H1 (cell line): ENCODE measurements around the gene ARID1B. TPM values are rescaled to one million over a fixed set of nuclear protein-coding genes. Genes with fewer than 3 reads are reported as not detected.
A peak's percentile ranks its signal among the peaks of the same experiment; 100 is the strongest.

Experiments used
- CTCF ChIA-PET: fragments of 300-600 bp; sonication (Branson Sonifier 250); formaldehyde crosslinking; loops from one replicate; lab custom pipeline; 2021; ENCODE audit not compliant: partially characterized antibody; lab: Charles Lee
- POLR2A ChIA-PET: fragments of 300-600 bp; sonication (Branson Sonifier 250); formaldehyde crosslinking; loops from one replicate; lab custom pipeline; 2021; ENCODE audit warnings: inconsistent platforms; ENCODE audit not compliant: partially characterized antibody; lab: Charles Lee
- DNase-seq, 2 experiments: peaks; one replicate each; pipeline versions ENCODE4 v3.0.0 to v3.0.0-alpha.2; 2010 to 2022; ENCODE audit warnings: low spot score in 2 of 2, low read depth in 1 of 2, mixed read lengths in 1 of 2
- FAIRE-seq: peaks from 2 replicates; lab custom pipeline; 2011; peaks lifted over from hg19 to GRCh38; lab: Jason Lieb, UNC
- H2AFZ ChIP-seq: 2 replicates; pipeline ENCODE4 v1.8.1; 2012; ENCODE audit warnings: low read length, inconsistent platforms
- H2AK5ac ChIP-seq: 2 replicates; pipeline ENCODE4 v1.6.1; 2013; ENCODE audit warnings: low read depth, low read length
- H2BK120ac ChIP-seq: replicated peaks from 2 replicates; pipeline ENCODE3; 2013; ENCODE audit warnings: low read depth, low read length, inconsistent platforms
- H2BK12ac ChIP-seq: 2 replicates; pipeline ENCODE4 v1.6.1; 2013; ENCODE audit warnings: low read depth, low read length
- H2BK15ac ChIP-seq: 2 replicates; pipeline ENCODE4 v1.6.1; 2013; ENCODE audit warnings: low read length
- H2BK20ac ChIP-seq: 2 replicates; pipeline ENCODE4 v1.6.1; 2013; ENCODE audit warnings: low read length
- H2BK5ac ChIP-seq: 2 replicates; pipeline ENCODE4 v1.6.1; 2013; ENCODE audit warnings: low read depth, low read length
- H3K14ac ChIP-seq: 2 replicates; pipeline ENCODE4 v1.6.1; 2013; ENCODE audit warnings: inconsistent platforms; ENCODE audit not compliant: insufficient read length
- H3K18ac ChIP-seq: 2 replicates; pipeline ENCODE4 v1.6.1; 2013; ENCODE audit warnings: low read length; ENCODE audit errors: extremely low read depth
- H3K23ac ChIP-seq: 2 replicates; pipeline ENCODE4 v1.6.1; 2013; ENCODE audit warnings: inconsistent platforms; ENCODE audit not compliant: insufficient read length
- H3K23me2 ChIP-seq: 2 replicates; pipeline ENCODE4 v1.6.1; 2013; ENCODE audit warnings: low read depth, low read length
- H3K27ac ChIP-seq: 2 replicates; pipeline ENCODE4 v1.6.1; 2011; ENCODE audit warnings: low read depth, low read length, inconsistent platforms
- H3K27me3 ChIP-seq, 4 experiments: replicated peaks in 1 of 4; 1 replicate in 1 of 4; 2 replicates in 3 of 4; pipeline versions ENCODE4 v1.6.1 to v1.8.1; 2011 to 2013; ENCODE audit warnings: low read length in 3 of 4, mild to moderate bottlenecking in 3 of 4, inconsistent platforms in 2 of 4, mixed read lengths in 2 of 4, moderate library complexity in 1 of 4; ENCODE audit not compliant: control insufficient read depth in 3 of 4, insufficient read depth in 3 of 4; ENCODE audit errors: extremely low read depth in 1 of 4
- H3K36me3 ChIP-seq, 4 experiments: 2 replicates each; pipeline versions ENCODE4 v1.6.1 to v1.8.1; 2011 to 2013; ENCODE audit warnings: mild to moderate bottlenecking in 4 of 4, low read length in 3 of 4, moderate library complexity in 2 of 4, control low read depth in 1 of 4, inconsistent platforms in 1 of 4; ENCODE audit not compliant: insufficient read depth in 4 of 4, control insufficient read depth in 2 of 4
- H3K4ac ChIP-seq: replicated peaks from 2 replicates; pipeline ENCODE3; 2013; ENCODE audit warnings: low read length, low read depth, mixed read lengths, inconsistent platforms; ENCODE audit not compliant: insufficient read length
- H3K4me1 ChIP-seq, 4 experiments: replicated peaks in 1 of 4; 1 replicate in 1 of 4; 2 replicates in 3 of 4; pipeline versions ENCODE4 v1.6.1 to v1.8.1; 2011 to 2013; ENCODE audit warnings: low read length in 3 of 4, inconsistent platforms in 2 of 4, mixed read lengths in 1 of 4; ENCODE audit not compliant: insufficient read depth in 4 of 4, control insufficient read depth in 3 of 4
- H3K4me2 ChIP-seq, 2 experiments: 2 replicates each; pipeline versions ENCODE4 v1.6.1 to v1.8.1; 2011 to 2013; ENCODE audit warnings: low read depth in 2 of 2, low read length in 2 of 2, control low read depth in 1 of 2, inconsistent platforms in 1 of 2, mild to moderate bottlenecking in 1 of 2; ENCODE audit not compliant: insufficient read depth in 1 of 2
- H3K4me3 ChIP-seq, 4 experiments: fragments of 200-600, 300-600 bp in 1 of 4; sonication (generic), shearing (Covaris generic), sonication (Bioruptor Twin) in 1 of 4; 2 replicates each; pipeline versions ENCODE4 v1.5.1 to v1.8.1; 2011 to 2016; ENCODE audit warnings: low read length in 4 of 4, low read depth in 3 of 4, control low read depth in 2 of 4, inconsistent platforms in 2 of 4, mild to moderate bottlenecking in 2 of 4, mixed read lengths in 1 of 4, moderate library complexity in 1 of 4; ENCODE audit not compliant: insufficient read depth in 2 of 4; ENCODE audit errors: extremely low read depth in 1 of 4
- H3K56ac ChIP-seq: replicated peaks from 2 replicates; pipeline ENCODE3; 2013; ENCODE audit warnings: low read depth, mild to moderate bottlenecking, mixed read lengths, low read length, inconsistent platforms; ENCODE audit not compliant: insufficient read length
- H3K79me1 ChIP-seq: 2 replicates; pipeline ENCODE4 v1.6.1; 2013; ENCODE audit warnings: low read depth, low read length, control low read depth
- H3K79me2 ChIP-seq, 2 experiments: 2 replicates each; pipeline versions ENCODE4 v1.6.1 to v1.8.1; 2012 to 2013; ENCODE audit warnings: low read length in 2 of 2, mild to moderate bottlenecking in 2 of 2, inconsistent platforms in 1 of 2; ENCODE audit not compliant: insufficient read depth in 2 of 2, control insufficient read depth in 1 of 2
- H3K9ac ChIP-seq, 4 experiments: replicated peaks in 1 of 4; 1 replicate in 1 of 4; 2 replicates in 3 of 4; pipeline versions ENCODE4 v1.6.1 to v1.8.1; 2011 to 2013; ENCODE audit warnings: low read depth in 3 of 4, low read length in 3 of 4, control low read depth in 2 of 4, mild to moderate bottlenecking in 2 of 4, moderate library complexity in 2 of 4, inconsistent platforms in 1 of 4; ENCODE audit errors: extremely low read depth in 1 of 4
- H3K9me3 ChIP-seq, 2 experiments: 2 replicates each; pipeline versions ENCODE4 v1.6.1 to v1.8.1; 2012 to 2013; ENCODE audit warnings: mild to moderate bottlenecking in 2 of 2, moderate library complexity in 2 of 2, control low read depth in 1 of 2, inconsistent platforms in 1 of 2, low read depth in 1 of 2, low read length in 1 of 2, mixed read lengths in 1 of 2; ENCODE audit not compliant: insufficient read depth in 2 of 2
- H4K20me1 ChIP-seq, 2 experiments: replicated peaks in 1 of 2; 2 replicates each; pipeline versions ENCODE3 to v1.8.1; 2011 to 2013; ENCODE audit warnings: inconsistent platforms in 2 of 2, low read length in 2 of 2, mild to moderate bottlenecking in 1 of 2; ENCODE audit not compliant: insufficient read depth in 2 of 2, control insufficient read depth in 1 of 2
- H4K5ac ChIP-seq: 2 replicates; pipeline ENCODE4 v1.6.1; 2013; ENCODE audit warnings: low read length, low read depth, mixed read lengths, inconsistent platforms; ENCODE audit not compliant: insufficient read length
- H4K8ac ChIP-seq: 2 replicates; pipeline ENCODE4 v1.8.0; 2013; ENCODE audit warnings: mild to moderate bottlenecking, moderate library complexity, low read length, inconsistent platforms; ENCODE audit not compliant: insufficient read depth; ENCODE audit errors: extremely low read depth
- H4K91ac ChIP-seq: replicated peaks from 2 replicates; pipeline ENCODE3; 2013; ENCODE audit warnings: low read length, mixed read lengths, inconsistent platforms; ENCODE audit not compliant: insufficient read length
- ASH2L ChIP-seq: fragments of 200-600, 300-600 bp; sonication (generic); IDR thresholded peaks from one replicate; pipeline ENCODE4 v1.7.1; 2017; ENCODE audit warnings: low read length
- ATF3 ChIP-seq: IDR thresholded peaks from 2 replicates; pipeline ENCODE4 v1.6.1; 2011; ENCODE audit warnings: low read depth, mild to moderate bottlenecking, low read length; ENCODE audit not compliant: insufficient read depth
- CBX8 ChIP-seq: fragments of 300-800, 300-1000 bp; sonication (generic); IDR thresholded peaks from 2 replicates; pipeline ENCODE4 v1.7.1; 2016; ENCODE audit warnings: low read depth, low read length, borderline replicate concordance
- EGR1 ChIP-seq: IDR thresholded peaks from 2 replicates; pipeline ENCODE4 v1.6.1; 2011; ENCODE audit warnings: low read depth, low read length, borderline replicate concordance
- HDAC2 ChIP-seq, 2 experiments: fragments of 300-600 bp in 1 of 2; sonication (generic) in 1 of 2; IDR thresholded peaks; 2 replicates each; pipeline ENCODE4 v1.6.1; 2011 to 2012; ENCODE audit warnings: low read depth in 2 of 2, low read length in 2 of 2, mild to moderate bottlenecking in 2 of 2, moderate library complexity in 2 of 2, borderline replicate concordance in 1 of 2, inconsistent platforms in 1 of 2
- KDM4A ChIP-seq: IDR thresholded peaks from one replicate; pipeline ENCODE4 v1.7.1; 2012; ENCODE audit warnings: low read depth, mild to moderate bottlenecking, moderate library complexity, low read length, inconsistent platforms; ENCODE audit not compliant: severe bottlenecking
- MAFK ChIP-seq: IDR thresholded peaks from 2 replicates; pipeline ENCODE4 v1.6.1; 2012; ENCODE audit warnings: low read depth, mild to moderate bottlenecking, improper control_type of control experiment, low read length
- TAF7 ChIP-seq: optimal IDR thresholded peaks from 2 replicates; pipeline ENCODE3; 2011; ENCODE audit warnings: low read depth, mild to moderate bottlenecking, inconsistent platforms, low read length, moderate library complexity, borderline replicate concordance
- TBP ChIP-seq: IDR thresholded peaks from 2 replicates; pipeline ENCODE4 v1.6.1; 2011; ENCODE audit warnings: low read depth, low read length, improper control_type of control experiment
- WGBS, 2 experiments: shearing (Covaris generic) in 1 of 2; methylation state at CpG; one replicate each; pipeline versions ENCODE4 v1.1.6 to v1.1.7; 2013 to 2015; ENCODE audit warnings: low lambda C conversion rate in 2 of 2, mixed read lengths in 2 of 2, inconsistent platforms in 1 of 2, low coverage in 1 of 2, missing lambda C conversion rate in 1 of 2; ENCODE audit not compliant: insufficient replicate concordance in 2 of 2, insufficient coverage in 1 of 2, insufficient read length in 1 of 2; ENCODE audit errors: extremely low coverage in 1 of 2, missing lambda C conversion rate in 1 of 2; 5-methylcytosine and 5-hydroxymethylcytosine counted together
- polyA plus RNA-seq, 7 experiments: library from polyadenylated mRNA; depleted of rRNA in 3 of 7; stranded (reverse) in 5 of 7; unstranded in 2 of 7; fragments of >200 nt in 5 of 7; fragments of 200-250 nt in 2 of 7; gene quantifications; 1 replicate in 5 of 7; 2 replicates in 1 of 7; 4 replicates in 1 of 7; pipeline versions ENCODE4 v1.2.1 to v1.2.3, GENCODE V29; 2011 to 2013; ENCODE audit warnings: missing spikeins in 2 of 7, mixed read lengths in 2 of 7
- total RNA-seq: library from RNA; stranded (reverse); fragmentation: NEBNext Ultra II Directional; extraction: Animal tissue kit (Norgen Biotek cat#: 25700); gene quantifications from 2 replicates; pipeline ENCODE4 v1.2.1, GENCODE V29; 2021

The ARID1B gene
- total and polyA plus RNA-seq, 2 of the 8 experiments (the other 6 are each of a cell fraction or from before 2014, with no cell fraction given) = 24.3 to 70.3 TPM

DNA sequence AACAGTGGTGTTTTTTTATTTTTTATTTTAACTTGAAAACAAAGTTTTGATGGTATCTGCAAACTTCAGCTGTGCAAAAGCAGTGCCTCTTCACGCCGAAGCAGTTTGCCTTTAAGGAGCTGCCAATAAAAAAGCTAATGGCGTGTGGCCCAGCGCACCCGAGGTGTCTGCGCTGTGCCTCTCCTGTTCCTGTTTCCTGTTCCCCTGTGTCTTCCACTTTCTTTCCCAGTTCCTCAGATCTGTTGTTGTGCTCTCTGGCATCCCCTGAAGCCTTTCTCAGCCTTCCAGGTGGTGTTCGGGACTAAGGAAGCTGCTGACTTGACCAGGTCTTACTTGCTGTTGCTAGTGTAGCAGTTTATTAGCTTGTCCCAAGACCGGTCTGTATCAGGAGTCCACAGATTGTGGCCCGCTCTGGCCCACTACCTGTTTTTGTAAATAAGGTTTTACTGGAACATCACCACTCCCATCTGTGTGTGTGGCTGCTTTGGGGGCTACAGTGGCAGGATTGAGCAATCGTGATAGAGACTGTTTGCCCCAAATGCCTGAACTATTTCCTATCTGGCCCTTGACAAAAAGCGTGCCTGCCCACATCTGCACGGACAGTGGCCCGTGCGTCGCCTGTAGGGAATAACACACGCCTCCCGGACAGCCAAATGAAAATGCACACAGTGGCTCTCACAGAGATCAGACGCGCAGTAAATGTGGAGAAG is 367.8 kb downstream of the ARID1B start:
- FAIRE-seq (no peak), DNase-seq (no peak)
- H2BK5ac ChIP-seq = no peak overlapping the region; the same call in 1 of the 2 replicates
- H2BK120ac ChIP-seq = no peak overlapping the region
- H3K56ac ChIP-seq = no peak overlapping the region
- H2BK12ac ChIP-seq = no peak overlapping the region; the same call in 1 of the 2 replicates
- no peaks in the 10 kb centered on the region for H3K27me3 ChIP-seq
- H3K23me2 ChIP-seq = peaks cover 2% of the 10 kb centered on the region
- H3K9me3 ChIP-seq = no peaks in the 10 kb centered on the region
- H3K4me3 ChIP-seq = no peak overlapping the region
- 0 out of 2 replicates have a peak overlapping the region, but pooled peaks have one; percentile 52 for H3K18ac ChIP-seq
- H2BK15ac ChIP-seq = no peak overlapping the region
- no peaks in the 10 kb centered on the region; the same call in 1 of the 2 replicates for H3K79me1 ChIP-seq
- H3K14ac ChIP-seq = no peak overlapping the region
- H3K36me3 ChIP-seq = peaks cover 0 to 17% (median 4%) of the 10 kb centered on the region in 4 experiments; a peak in 4 of 8 replicates
- ChIA-PET CTCF (interaction anchor here (1.0 to 10.2 kb wide), 9 partner anchors 9 to 270 kb away, joined by 3 to 128 read pairs (median 4); no protein-coding TSS in a partner anchor), POLR2A (no interaction called here)
- no peak overlapping the region for H4K91ac ChIP-seq
- no peak overlapping the region for H3K9ac ChIP-seq
- 0 out of 2 replicates have a peak overlapping the region, but pooled peaks have one; percentile 5 for H2AK5ac ChIP-seq
- no peak overlapping the region for H3K23ac ChIP-seq
- WGBS, 2 experiments = 85% methylated on average over 19 of the region's 19 CpGs; no CpG with 5 or more reads in 1 of the 2 experiments
- H4K5ac ChIP-seq = no peak overlapping the region
- peaks cover 5 to 17% (median 13%) of the 10 kb centered on the region in 4 experiments for H3K4me1 ChIP-seq
- H2BK20ac ChIP-seq = no peak overlapping the region
- no peak overlapping the region for H4K8ac ChIP-seq
- H3K27ac ChIP-seq = no peak overlapping the region
- H4K20me1 ChIP-seq = peaks cover 0 to 6% of the 10 kb centered on the region in 2 experiments
- no peak overlapping the region for H2AFZ ChIP-seq
- no peaks in the 10 kb centered on the region for H3K79me2 ChIP-seq
- H3K4ac ChIP-seq = peak overlapping the region; percentile 34
- H3K4me2 ChIP-seq = no peak overlapping the region
- TF ChIP-seq EGR1 (no peak), TAF7 (no peak), CBX8 (no peak), KDM4A (no peak), TBP (no peak), MAFK (no peak), ASH2L (no peak), HDAC2 (IDR thresholded peaks at IDR 0.05; ENCODE audit: borderline replicate concordance in 1 of 2, low read depth in 2 of 2, low read length in 2 of 2) (no peak), ATF3 (no peak)
